IPS-18a (cell line): ENCODE results near the gene LRRC37A2.
"Not testable (repeated sequence)": the region's sequence is repeated elsewhere in the genome, so short reads cannot be mapped to it uniquely, and the experiment has no call there.

Experiments used
- H3K27ac ChIP-seq: one replicate; pipeline ENCODE4 v1.5.1; 2013; ENCODE audit warnings: low read length
- H3K27me3 ChIP-seq: one replicate; pipeline ENCODE4 v1.6.1; 2013; ENCODE audit warnings: mild to moderate bottlenecking, low read length; ENCODE audit not compliant: control insufficient read depth, insufficient read depth
- H3K36me3 ChIP-seq: one replicate; pipeline ENCODE4 v1.6.1; 2013; ENCODE audit warnings: low read depth, low read length; ENCODE audit not compliant: control insufficient read depth
- H3K4me1 ChIP-seq: one replicate; pipeline ENCODE4 v1.6.1; 2013; ENCODE audit warnings: low read depth, low read length; ENCODE audit not compliant: control insufficient read depth
- H3K4me3 ChIP-seq: one replicate; pipeline ENCODE4 v1.5.1; 2013; ENCODE audit warnings: low read length
- H3K9ac ChIP-seq: one replicate; pipeline ENCODE4 v1.6.1; 2013; ENCODE audit warnings: mild to moderate bottlenecking, low read length, moderate library complexity
- H3K9me3 ChIP-seq: one replicate; pipeline ENCODE4 v1.6.1; 2013; ENCODE audit warnings: low read depth, low read length; ENCODE audit not compliant: control insufficient read depth

Gene LRRC37A2

GRCh38 chr17:46512168-46512567 lies at the start of gene LRRC37A2:
LRRC37A2 (plus strand) TSS chr17:46512468; CDS start chr17:46512713, 245 bp downstream.
- H3K36me3 ChIP-seq, H3K27me3 ChIP-seq, H3K4me1 ChIP-seq, H3K9me3 ChIP-seq, H3K27ac ChIP-seq, H3K4me3 ChIP-seq, H3K9ac ChIP-seq: not testable (repeated sequence)

- H3K36me3 ChIP-seq, H3K9me3 ChIP-seq, H3K4me3 ChIP-seq, H3K27me3 ChIP-seq, H3K27ac ChIP-seq, H3K9ac ChIP-seq, H3K4me1 ChIP-seq: not testable (repeated sequence)
Observed at GRCh38 chr17:46467618-46468017, 44.6 kb upstream of the LRRC37A2 start.

- H3K27ac ChIP-seq, H3K4me1 ChIP-seq, H3K4me3 ChIP-seq, H3K9ac ChIP-seq, H3K36me3 ChIP-seq, H3K27me3 ChIP-seq, H3K9me3 ChIP-seq: not testable (repeated sequence)
Observed at GRCh38 chr17:46474489-46474888, 37.8 kb upstream of the LRRC37A2 start.

GRCh38 chr17:46475583-46475982 lies 36.7 kb upstream of the LRRC37A2 start:
- H3K9ac ChIP-seq, H3K27me3 ChIP-seq, H3K27ac ChIP-seq, H3K36me3 ChIP-seq, H3K4me3 ChIP-seq, H3K4me1 ChIP-seq, H3K9me3 ChIP-seq: not testable (repeated sequence)

- not testable (repeated sequence) for H3K4me1 ChIP-seq, H3K9me3 ChIP-seq, H3K36me3 ChIP-seq, H3K9ac ChIP-seq, H3K27me3 ChIP-seq, H3K27ac ChIP-seq, H3K4me3 ChIP-seq
Observed at GRCh38 chr17:46478823-46479222, 33.4 kb upstream of the LRRC37A2 start.

GRCh38 chr17:46481310-46481709 lies 31.0 kb upstream of the LRRC37A2 start:
- not testable (repeated sequence) for H3K27me3 ChIP-seq, H3K9ac ChIP-seq, H3K36me3 ChIP-seq, H3K4me3 ChIP-seq, H3K9me3 ChIP-seq, H3K27ac ChIP-seq, H3K4me1 ChIP-seq

GRCh38 chr17:46492021-46492420 lies 20.2 kb upstream of the LRRC37A2 start:
- not testable (repeated sequence) for H3K27me3 ChIP-seq, H3K9me3 ChIP-seq, H3K27ac ChIP-seq, H3K9ac ChIP-seq, H3K4me1 ChIP-seq, H3K4me3 ChIP-seq, H3K36me3 ChIP-seq

GRCh38 chr17:46499437-46500139 lies 12.7 kb upstream of the LRRC37A2 start:
- not testable (repeated sequence) for H3K27me3 ChIP-seq, H3K9me3 ChIP-seq, H3K36me3 ChIP-seq, H3K4me1 ChIP-seq, H3K27ac ChIP-seq, H3K4me3 ChIP-seq, H3K9ac ChIP-seq

- not testable (repeated sequence) for H3K27me3 ChIP-seq, H3K36me3 ChIP-seq, H3K9ac ChIP-seq, H3K9me3 ChIP-seq, H3K4me3 ChIP-seq, H3K27ac ChIP-seq, H3K4me1 ChIP-seq
Observed at GRCh38 chr17:46505896-46506295, 6.4 kb upstream of the LRRC37A2 start.

- H3K9ac ChIP-seq, H3K27ac ChIP-seq, H3K4me1 ChIP-seq, H3K27me3 ChIP-seq, H3K36me3 ChIP-seq, H3K4me3 ChIP-seq, H3K9me3 ChIP-seq: not testable (repeated sequence)
Observed at GRCh38 chr17:46534716-46535115, 22.4 kb downstream of the LRRC37A2 start.

GRCh38 chr17:46548607-46549006 lies 36.3 kb downstream of the LRRC37A2 start:
- H3K9ac ChIP-seq, H3K4me3 ChIP-seq, H3K4me1 ChIP-seq, H3K27me3 ChIP-seq, H3K36me3 ChIP-seq, H3K27ac ChIP-seq, H3K9me3 ChIP-seq: not testable (repeated sequence)

GRCh38 chr17:46559155-46559554 lies 46.9 kb downstream of the LRRC37A2 start:
- not testable (repeated sequence) for H3K4me1 ChIP-seq, H3K4me3 ChIP-seq, H3K9me3 ChIP-seq, H3K27ac ChIP-seq, H3K36me3 ChIP-seq, H3K9ac ChIP-seq, H3K27me3 ChIP-seq
